Measurements from ENCODE around the gene CFAP45.

Gene CFAP45

GRCh38 chr1:159940006-159940620 is 40.1 kb upstream of the CFAP45 start:
- no peak for TF ChIP-seq CTCF (conservative IDR thresholded peaks at IDR 0.05; ENCODE audit: low read depth, low read length)
- no peak for DNase-seq (ENCODE audit: low read depth)
- H3K4me3 ChIP-seq (ENCODE audit: low read length), result no peak overlapping the region

- DNase-seq (ENCODE audit: low read depth), result no peak
- no peak overlapping the region for H3K4me3 ChIP-seq (ENCODE audit: low read length)
- TF ChIP-seq CTCF (conservative IDR thresholded peaks at IDR 0.05; ENCODE audit: low read depth, low read length), result no peak
Measured at GRCh38 chr1:159939678-159940002, 39.7 kb upstream of the CFAP45 start.

GRCh38 chr1:159938905-159939677 is 39.1 kb upstream of the CFAP45 start:
- no peak overlapping the region for H3K4me3 ChIP-seq (ENCODE audit: low read length)
- DNase-seq (ENCODE audit: low read depth), result no peak
- TF ChIP-seq CTCF (conservative IDR thresholded peaks at IDR 0.05; ENCODE audit: low read depth, low read length), result no peak

GRCh38 chr1:159938211-159938852 is 38.4 kb upstream of the CFAP45 start:
- no peak for TF ChIP-seq CTCF (conservative IDR thresholded peaks at IDR 0.05; ENCODE audit: low read depth, low read length)
- peak; percentile 89 for DNase-seq (ENCODE audit: low read depth)
- H3K4me3 ChIP-seq (ENCODE audit: low read length), result no peak overlapping the region

- no peak for TF ChIP-seq CTCF (conservative IDR thresholded peaks at IDR 0.05; ENCODE audit: low read depth, low read length)
- no peak overlapping the region for H3K4me3 ChIP-seq (ENCODE audit: low read length)
Measured at GRCh38 chr1:159937054-159937750, 37.2 kb upstream of the CFAP45 start.

GRCh38 chr1:159936273-159936904 is 36.4 kb upstream of the CFAP45 start:
- peak; percentile 95 for TF ChIP-seq CTCF (conservative IDR thresholded peaks at IDR 0.05; ENCODE audit: low read depth, low read length)
- DNase-seq (ENCODE audit: low read depth), result no peak
- H3K4me3 ChIP-seq (ENCODE audit: low read length), result no peak overlapping the region

More at GRCh38 chr1:159937054-159937750, 37.2 kb upstream of the CFAP45 start:
- no peak for DNase-seq (ENCODE audit: low read depth)
